ENCODE data around the gene HTR3D.
"Not testable (repeated sequence)": the region's sequence is repeated elsewhere in the genome, so short reads cannot be mapped to it uniquely, and the experiment has no call there.

The HTR3D gene

GRCh38 chr3:184067573-184068055, 36.1 kb downstream of the HTR3D start:
- no peak for DNase-seq (ENCODE audit: low spot score)

DNA sequence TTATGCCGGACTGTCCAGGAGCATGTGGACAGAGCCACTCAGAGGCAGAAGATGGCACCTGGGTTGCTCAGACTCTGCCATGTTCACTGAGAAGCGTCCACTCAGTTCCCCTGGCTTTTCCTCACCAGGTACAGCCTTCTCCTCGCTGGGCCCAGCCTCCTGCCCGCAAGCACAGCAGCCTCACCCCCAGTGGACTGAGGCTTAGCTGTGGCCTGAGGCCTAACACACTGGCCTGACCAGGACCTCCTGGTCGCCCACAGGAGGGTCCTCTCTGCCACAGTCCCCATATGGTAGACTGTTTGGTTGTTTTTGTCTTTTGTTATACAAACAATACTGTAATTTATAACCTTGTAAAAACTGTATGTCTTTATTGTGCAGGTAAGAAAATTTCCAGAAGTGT, 36.8 kb downstream of the HTR3D start:
- DNase-seq (ENCODE audit: low spot score), result no peak

GRCh38 chr3:184071142-184071541, 39.6 kb downstream of the HTR3D start:
- DNase-seq (ENCODE audit: low spot score), result not testable (repeated sequence)

- DNase-seq (ENCODE audit: low spot score), result no peak
These were observed 42.1 kb downstream of the HTR3D start for GRCh38 chr3:184073621-184074020.

GRCh38 chr3:184075901-184076300, 44.4 kb downstream of the HTR3D start:
- DNase-seq (ENCODE audit: low spot score), result no peak

- no peak for DNase-seq (ENCODE audit: low spot score)
These were observed 46.3 kb downstream of the HTR3D start for GRCh38 chr3:184077881-184078280.

DNA sequence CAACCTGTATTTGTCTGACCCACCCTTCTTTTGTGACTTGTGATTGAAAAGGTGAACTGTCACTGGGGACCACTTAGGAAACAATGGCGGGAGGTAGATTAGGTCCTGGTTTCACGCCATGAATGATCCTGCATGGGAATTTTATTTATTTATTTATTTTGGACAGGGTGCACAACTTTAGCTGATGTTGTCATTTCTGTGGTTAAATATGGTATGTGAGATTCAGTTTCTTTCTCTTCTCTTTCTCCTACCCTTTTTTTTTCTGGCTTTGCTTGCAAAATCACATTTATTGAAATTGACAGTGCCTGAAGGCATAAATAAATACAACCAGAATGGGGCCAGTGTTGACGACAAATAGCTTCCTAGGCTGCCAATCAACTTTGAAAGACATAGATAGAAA, 47.3 kb downstream of the HTR3D start:
- DNase-seq (ENCODE audit: low spot score), result no peak

DNA sequence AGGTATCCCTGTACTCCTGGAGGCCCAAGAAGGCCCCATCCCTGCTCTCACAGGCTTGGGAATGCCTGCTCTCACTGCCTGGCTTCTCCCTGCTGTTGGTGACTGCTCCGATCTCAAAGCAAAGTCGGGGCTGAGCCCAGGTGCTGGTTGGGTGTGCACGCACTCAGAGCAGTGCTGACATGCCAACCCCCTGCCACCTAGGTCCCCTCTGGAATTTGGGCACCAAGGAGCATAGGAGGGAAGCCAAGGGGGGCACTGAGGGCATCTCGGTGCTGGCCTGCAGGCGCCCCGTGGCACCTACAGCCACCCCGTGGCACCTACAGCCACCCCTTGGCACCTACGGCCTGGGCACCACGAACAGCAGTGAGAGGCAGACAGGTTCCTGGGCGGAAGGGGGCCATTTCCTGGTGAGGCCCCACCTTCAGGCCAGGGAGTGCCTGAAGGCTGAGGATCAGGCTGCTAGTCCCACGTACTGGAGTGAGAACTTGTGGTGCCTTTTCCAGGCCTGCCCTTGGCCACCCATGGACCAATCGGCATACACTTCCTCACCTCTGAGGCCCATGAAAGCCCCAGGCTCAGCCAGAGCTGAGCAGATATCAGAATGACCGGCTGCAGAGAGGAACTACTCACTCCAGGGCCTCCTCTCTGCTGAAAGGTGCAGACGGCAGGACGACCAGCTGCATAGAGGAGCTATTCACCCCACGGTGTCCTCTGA, 49.7 kb downstream of the HTR3D start:
- DNase-seq (ENCODE audit: low spot score), result no peak

- no peak for DNase-seq (ENCODE audit: low spot score)
These were observed 50.5 kb downstream of the HTR3D start for GRCh38 chr3:184082034-184082433.

DNA sequence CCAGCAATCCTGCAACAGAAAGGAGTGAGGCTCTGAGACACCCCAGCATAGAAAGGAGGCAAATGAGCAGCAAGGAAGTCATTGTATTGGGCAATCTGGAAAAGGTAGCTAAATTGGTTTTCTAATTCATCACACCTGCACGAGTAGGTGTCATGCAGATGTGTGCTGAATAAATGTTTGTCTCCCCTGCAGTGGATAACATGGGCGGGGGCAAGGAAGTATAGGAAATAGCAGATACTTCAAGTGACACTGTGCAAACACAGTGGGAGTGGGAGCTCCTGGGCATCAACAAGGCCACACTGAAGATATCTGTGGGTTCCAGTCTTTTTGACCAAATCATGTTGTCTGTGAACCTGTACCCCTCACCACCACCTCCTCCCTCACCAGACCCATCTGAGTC, 50.9 kb downstream of the HTR3D start:
- no peak for DNase-seq (ENCODE audit: low spot score)

- no peak for DNase-seq (ENCODE audit: low spot score)
These were observed 53.9 kb downstream of the HTR3D start for GRCh38 chr3:184085389-184085852.

Data from Ammon's horn (tissue), 1 donor.